HepG2 (cell line): ENCODE results near the gene ATG16L1. TPM values are rescaled to one million over a fixed set of nuclear protein-coding genes. Genes with fewer than 3 reads are reported as not detected.

Experiments used
- ATAC-seq: fragments of 200-7000 bp; cut with Tn5 transposase; 3 replicates; pipeline ENCODE4 v1.9.1; 2020; ENCODE audit warnings: mild to moderate bottlenecking, moderate library complexity
- BruUV-seq: library from RNA; stranded (reverse); fragments of 400-500 nt; replicated peaks from 2 replicates; lab custom pipeline; 2021; lab: Mats Ljungman, UMichigan
- CTCF ChIA-PET: fragments of 300-600 bp; formaldehyde crosslinking; extraction: SDS; loops from one replicate; lab custom pipeline; 2021; ENCODE audit warnings: low total read pairs, inconsistent platforms, low intra/inter-chr PET ratio; lab: Yijun Ruan, JAX
- POLR2A ChIA-PET: fragments of 350-600 bp; sonication (Branson Sonifier 250); formaldehyde crosslinking; loops from one replicate; lab custom pipeline; 2020; ENCODE audit warnings: antibody characterized with exemption, inconsistent platforms; lab: Yijun Ruan, JAX
- DNase-seq: peaks from one replicate; pipeline ENCODE4 v3.0.0-alpha.2; 2015; ENCODE audit warnings: low spot score
- FAIRE-seq: peaks from 3 replicates; lab custom pipeline; 2011; peaks lifted over from hg19 to GRCh38; lab: Jason Lieb, UNC
- H2AFZ ChIP-seq: one replicate; pipeline ENCODE4 v1.6.1; 2011; ENCODE audit warnings: low read length, inconsistent platforms
- H3K27ac ChIP-seq: fragments of 300-600 bp; 3 replicates; pipeline ENCODE4 v1.8.0; 2011; ENCODE audit warnings: mixed run types, mild to moderate bottlenecking, mixed read lengths, low read length, inconsistent platforms; ENCODE audit not compliant: insufficient read depth; ENCODE audit errors: extremely low read length
- H3K27me3 ChIP-seq, 2 experiments: fragments of 200-600 bp in 1 of 2; 2 replicates in 1 of 2; 3 replicates in 1 of 2; pipeline versions ENCODE4 v1.6.0 to v1.8.0; 2011; ENCODE audit warnings: low read length in 2 of 2, mild to moderate bottlenecking in 2 of 2, moderate library complexity in 2 of 2, inconsistent platforms in 1 of 2; ENCODE audit not compliant: insufficient read depth in 2 of 2, control insufficient read depth in 1 of 2
- H3K36me3 ChIP-seq, 2 experiments: fragments of 200-600 bp in 1 of 2; replicated peaks in 1 of 2; 2 replicates in 1 of 2; 3 replicates in 1 of 2; pipeline versions ENCODE4 v1.5.1 to v1.8.0; 2011; ENCODE audit warnings: low read length in 2 of 2, inconsistent platforms in 1 of 2; ENCODE audit not compliant: insufficient read depth in 2 of 2, control insufficient read depth in 1 of 2
- H3K4me1 ChIP-seq: 2 replicates; pipeline ENCODE4 v1.5.1; 2012; ENCODE audit warnings: low read length, inconsistent platforms; ENCODE audit not compliant: insufficient read depth
- H3K4me2 ChIP-seq: 2 replicates; pipeline ENCODE4 v1.6.0; 2011; ENCODE audit warnings: low read depth, low read length, inconsistent platforms
- H3K4me3 ChIP-seq, 3 experiments: fragments of 200-600 bp in 1 of 3; sonication (generic), shearing (Covaris generic) in 1 of 3; replicated peaks in 1 of 3; 2 replicates each; pipeline ENCODE4 v1.5.1; 2011 to 2016; ENCODE audit warnings: low read length in 3 of 3, inconsistent platforms in 2 of 3, low read depth in 2 of 3, mild to moderate bottlenecking in 2 of 3, control low read depth in 1 of 3, mixed read lengths in 1 of 3; ENCODE audit not compliant: insufficient read depth in 1 of 3
- H3K79me2 ChIP-seq: one replicate; pipeline ENCODE4 v1.6.1; 2011; ENCODE audit warnings: low read length, inconsistent platforms; ENCODE audit not compliant: insufficient read depth
- H3K9ac ChIP-seq: 2 replicates; pipeline ENCODE4 v1.6.0; 2011; ENCODE audit warnings: mild to moderate bottlenecking, low read depth, low read length, inconsistent platforms; ENCODE audit not compliant: insufficient read depth
- H3K9me3 ChIP-seq: 2 replicates; pipeline ENCODE4 v1.5.1; 2012; ENCODE audit warnings: mild to moderate bottlenecking, low read length
- H4K20me1 ChIP-seq: 2 replicates; pipeline ENCODE4 v1.6.0; 2011; ENCODE audit warnings: inconsistent platforms, mild to moderate bottlenecking, low read length, moderate library complexity; ENCODE audit not compliant: insufficient read depth
- EED ChIP-seq: sonication (generic); formaldehyde crosslinking; IDR thresholded peaks from 2 replicates; pipeline ENCODE4 v1.5.0; 2020; ENCODE audit warnings: mild to moderate bottlenecking, missing genetic modification reagents
- MEIS2 ChIP-seq: sonication (generic); formaldehyde crosslinking; IDR thresholded peaks from 2 replicates; pipeline ENCODE4 v1.9.0; 2021; ENCODE audit warnings: mild to moderate bottlenecking, missing genetic modification reagents
- RBFOX2 ChIP-seq: fragments of 200-400 bp; formaldehyde crosslinking; IDR thresholded peaks from 2 replicates; pipeline ENCODE4 v1.6.1; 2017; ENCODE audit warnings: low read depth, mild to moderate bottlenecking, low read length
- ZNF10 ChIP-seq: sonication (generic); formaldehyde crosslinking; IDR thresholded peaks from 2 replicates; pipeline ENCODE4 v1.4.0; 2020; ENCODE audit warnings: mild to moderate bottlenecking, low read depth, missing genetic modification reagents, borderline replicate concordance
- ZNF350 ChIP-seq: sonication (generic); formaldehyde crosslinking; IDR thresholded peaks from 2 replicates; pipeline ENCODE4 v1.4.0; 2020; ENCODE audit warnings: mild to moderate bottlenecking, low read depth, missing genetic modification reagents, borderline replicate concordance
- WGBS: methylation state at CpG from one replicate; pipeline ENCODE4 v1.1.6; 2017; ENCODE audit warnings: low lambda C conversion rate; 5-methylcytosine and 5-hydroxymethylcytosine counted together
- in situ Hi-C: cut with HindIII; loops from 2 replicates; pipeline ENCODE4 v1.10.0; 2017; ENCODE audit warnings: low pct_unique_long_range_greater_than_20kb; ENCODE audit not compliant: extremely low pct_ligation_motif_present
- intact Hi-C: fragments of 100-400 bp; cut with micrococcal nuclease; formaldehyde crosslinking; loops from one replicate; pipeline ENCODE4 v1.10.0; 2022; ENCODE audit not compliant: unreplicated experiment
- polyA plus RNA-seq, 8 experiments: library from polyadenylated mRNA; depleted of rRNA in 3 of 8; stranded (reverse) in 7 of 8; unstranded in 1 of 8; fragments of >200 nt; fragmentation: Illumina TruSeq in 4 of 8; extraction: Trizol in 4 of 8; gene quantifications; 2 replicates each; pipeline versions ENCODE4 v1.2.1 to v1.2.3, GENCODE V29; 2011 to 2016; ENCODE audit warnings: low read depth in 4 of 8, missing spikeins in 1 of 8, mixed read lengths in 1 of 8; ENCODE audit not compliant: insufficient read depth in 1 of 8
- total RNA-seq, 5 experiments: library from RNA; depleted of rRNA; stranded (reverse); fragments of >200 nt; fragmentation: Illumina TruSeq; extraction: Trizol; gene quantifications; 2 replicates each; pipeline ENCODE4 v1.2.3, GENCODE V29; 2016; ENCODE audit warnings: low read depth in 1 of 5

ATG16L1 gene
- total and polyA plus RNA-seq, 2 of the 13 experiments (the other 11 are each of a cell fraction or from before 2014, with no cell fraction given): 26.0 to 51.7 TPM

DNA sequence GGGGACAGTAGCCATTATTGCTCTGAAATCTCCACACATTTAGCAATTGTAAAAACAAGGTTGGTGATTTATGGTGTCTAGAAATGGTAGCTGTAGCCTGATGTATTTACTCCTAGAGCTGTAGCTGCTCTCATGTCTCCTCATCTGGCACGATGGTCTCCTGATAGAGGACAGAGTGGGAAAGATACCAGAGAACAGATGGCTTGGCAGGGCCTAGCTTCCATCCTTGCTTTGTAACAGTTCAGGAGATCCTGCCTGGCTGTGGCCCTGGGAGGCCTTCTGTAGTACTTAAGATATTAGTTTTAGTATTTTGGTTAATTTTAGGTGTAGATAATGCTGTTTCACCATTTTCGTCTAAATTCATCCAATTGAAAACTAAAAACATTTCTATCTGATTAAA is 6.7 kb downstream of the ATG16L1 start:
- CTCF ChIA-PET: no interaction called here
- Histone ChIP-seq H3K27ac (no peak overlapping the region), H3K4me2 (no peak overlapping the region), H3K9me3 (no peaks in the 10 kb centered on the region), H3K36me3 (peaks cover 42 to 73% of the 10 kb centered on the region in 2 experiments), H4K20me1 (no peaks in the 10 kb centered on the region), H2AFZ (no peak overlapping the region), H3K4me1 (peaks cover 25% of the 10 kb centered on the region), H3K4me3 (no peak overlapping the region), H3K79me2 (peaks cover 39% of the 10 kb centered on the region), H3K27me3 (no peaks in the 10 kb centered on the region), H3K9ac (no peak overlapping the region)
- POLR2A ChIA-PET: no interaction called here
- DNase-seq: no peak
- BruUV-seq: no TSS peak
- ATAC-seq: no peak
- intact Hi-C loops: loop anchor here (10.0 kb wide), 1 partner anchor 97 kb away; the partner anchor contains the start of gene DGKD
- in situ Hi-C loops: no loop called here
- 88% methylated on average over 2 of the region's 2 CpGs for WGBS
- FAIRE-seq: no peak
- TF ChIP-seq MEIS2 (CRISPR knock-in tag) (no peak), ZNF350 (CRISPR knock-in tag) (no peak)

DNA sequence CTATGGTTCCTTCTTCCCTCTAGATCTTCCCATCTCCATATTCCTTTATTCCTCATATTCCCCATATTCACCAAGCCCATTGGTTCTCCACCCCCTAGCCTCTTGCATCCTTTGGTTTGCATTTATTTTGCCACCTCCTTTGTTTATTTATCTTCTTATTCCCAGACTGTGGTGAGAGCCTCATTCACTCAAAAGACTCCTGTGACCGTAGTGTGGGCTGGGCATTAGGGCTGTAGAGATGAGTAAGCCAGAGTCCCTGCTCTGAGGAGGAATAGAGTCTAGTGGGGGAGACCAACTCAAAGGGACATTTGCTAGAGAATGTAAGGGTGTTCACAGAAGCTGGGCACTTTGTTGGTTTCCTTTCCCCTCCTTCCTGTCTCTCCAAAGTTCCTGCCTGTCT is 8.3 kb downstream of the ATG16L1 start:
- Histone ChIP-seq H2AFZ (no peak overlapping the region), H4K20me1 (no peaks in the 10 kb centered on the region), H3K79me2 (peaks cover 26% of the 10 kb centered on the region), H3K4me1 (peaks cover 10% of the 10 kb centered on the region), H3K9ac (no peak overlapping the region), H3K27me3 (no peaks in the 10 kb centered on the region), H3K4me3 (no peak overlapping the region), H3K4me2 (no peak overlapping the region), H3K27ac (no peak overlapping the region), H3K36me3 (peaks cover 52 to 88% of the 10 kb centered on the region in 2 experiments), H3K9me3 (no peaks in the 10 kb centered on the region)
- DNase-seq (no peak), ATAC-seq (no peak), FAIRE-seq (no peak)
- in situ Hi-C loops: no loop called here
- POLR2A ChIA-PET: no interaction called here
- CTCF ChIA-PET: no interaction called here
- 98% methylated on average over 1 of the region's 1 CpG for WGBS
- no TSS peak for BruUV-seq
- intact Hi-C loops: loop anchor here (10.0 kb wide), 1 partner anchor 95 kb away; the partner anchor contains the start of gene DGKD
- TF ChIP-seq ZNF10 (CRISPR knock-in tag) (no peak), RBFOX2 (0 out of 2 replicates have a peak, but pooled peaks have one; percentile 7), EED (CRISPR knock-in tag) (no peak)
